ENCODE data around the gene DLGAP1.

DLGAP1 gene

GRCh38 chr18:3455090-3455635, 999.9 kb downstream of the DLGAP1 start:
- peaks cover 15% of the 10 kb centered on the region for H3K36me3 ChIP-seq (ENCODE audit: control insufficient read depth, insufficient read depth, low read length)
- H3K4me1 ChIP-seq (ENCODE audit: control insufficient read depth, insufficient read depth, low read length, poor library complexity, severe bottlenecking), result peaks cover 31% of the 10 kb centered on the region
- H3K27ac ChIP-seq (ENCODE audit: insufficient read depth, low read length, poor library complexity, severe bottlenecking), result no peak overlapping the region
- DNase-seq, result no peak
- no peak overlapping the region for H3K4me3 ChIP-seq (ENCODE audit: insufficient read depth, low read depth, low read length, poor library complexity, severe bottlenecking)
- no peaks in the 10 kb centered on the region for H3K27me3 ChIP-seq (replicated peaks; ENCODE audit: control insufficient read depth, insufficient read depth, low read length, poor library complexity, severe bottlenecking)
- no peaks in the 10 kb centered on the region for H3K9me3 ChIP-seq (ENCODE audit: control insufficient read depth, low read length)

GRCh38 chr18:3454365-3455089, 1000.6 kb downstream of the DLGAP1 start:
- Histone ChIP-seq H3K27me3 (replicated peaks; ENCODE audit: control insufficient read depth, insufficient read depth, low read length, poor library complexity, severe bottlenecking) (no peaks in the 10 kb centered on the region), H3K27ac (ENCODE audit: insufficient read depth, low read length, poor library complexity, severe bottlenecking) (peak overlapping the region; percentile 99), H3K4me3 (ENCODE audit: insufficient read depth, low read depth, low read length, poor library complexity, severe bottlenecking) (peak overlapping the region; percentile 24), H3K9me3 (ENCODE audit: control insufficient read depth, low read length) (no peaks in the 10 kb centered on the region), H3K36me3 (ENCODE audit: control insufficient read depth, insufficient read depth, low read length) (peaks cover 15% of the 10 kb centered on the region), H3K4me1 (ENCODE audit: control insufficient read depth, insufficient read depth, low read length, poor library complexity, severe bottlenecking) (peaks cover 34% of the 10 kb centered on the region)
- peak in 1 of 3 donors; percentile 27 for DNase-seq

- no peaks in the 10 kb centered on the region for H3K27me3 ChIP-seq (replicated peaks; ENCODE audit: control insufficient read depth, insufficient read depth, low read length, poor library complexity, severe bottlenecking)
- no peak for DNase-seq
- no peaks in the 10 kb centered on the region for H3K9me3 ChIP-seq (ENCODE audit: control insufficient read depth, low read length)
- H3K27ac ChIP-seq (ENCODE audit: insufficient read depth, low read length, poor library complexity, severe bottlenecking), result peak overlapping the region; percentile 99
- peaks cover 32% of the 10 kb centered on the region for H3K4me1 ChIP-seq (ENCODE audit: control insufficient read depth, insufficient read depth, low read length, poor library complexity, severe bottlenecking)
- H3K4me3 ChIP-seq (ENCODE audit: insufficient read depth, low read depth, low read length, poor library complexity, severe bottlenecking), result peak overlapping the region; percentile 40
- peaks cover 15% of the 10 kb centered on the region for H3K36me3 ChIP-seq (ENCODE audit: control insufficient read depth, insufficient read depth, low read length)
Measured at GRCh38 chr18:3453540-3454364, 1001.4 kb downstream of the DLGAP1 start.

- Histone ChIP-seq H3K36me3 (ENCODE audit: control insufficient read depth, insufficient read depth, low read length) (peaks cover 15% of the 10 kb centered on the region), H3K27ac (ENCODE audit: insufficient read depth, low read length, poor library complexity, severe bottlenecking) (peak overlapping the region; percentile 99), H3K9me3 (ENCODE audit: control insufficient read depth, low read length) (no peaks in the 10 kb centered on the region), H3K27me3 (replicated peaks; ENCODE audit: control insufficient read depth, insufficient read depth, low read length, poor library complexity, severe bottlenecking) (no peaks in the 10 kb centered on the region), H3K4me3 (ENCODE audit: insufficient read depth, low read depth, low read length, poor library complexity, severe bottlenecking) (peak overlapping the region; percentile 74), H3K4me1 (ENCODE audit: control insufficient read depth, insufficient read depth, low read length, poor library complexity, severe bottlenecking) (peaks cover 30% of the 10 kb centered on the region)
- no peak for DNase-seq
Measured at GRCh38 chr18:3452750-3453539, 1002.2 kb downstream of the DLGAP1 start.

GRCh38 chr18:3451989-3452749, 1002.9 kb downstream of the DLGAP1 start:
- Histone ChIP-seq H3K4me1 (ENCODE audit: control insufficient read depth, insufficient read depth, low read length, poor library complexity, severe bottlenecking) (peaks cover 34% of the 10 kb centered on the region), H3K27ac (ENCODE audit: insufficient read depth, low read length, poor library complexity, severe bottlenecking) (peak overlapping the region; percentile 99), H3K27me3 (replicated peaks; ENCODE audit: control insufficient read depth, insufficient read depth, low read length, poor library complexity, severe bottlenecking) (no peaks in the 10 kb centered on the region), H3K36me3 (ENCODE audit: control insufficient read depth, insufficient read depth, low read length) (peaks cover 9% of the 10 kb centered on the region), H3K9me3 (ENCODE audit: control insufficient read depth, low read length) (no peaks in the 10 kb centered on the region), H3K4me3 (ENCODE audit: insufficient read depth, low read depth, low read length, poor library complexity, severe bottlenecking) (peak overlapping the region; percentile 74)
- DNase-seq, result peak in 1 of 3 donors; percentile 14

GRCh38 chr18:3451183-3451988, 1003.7 kb downstream of the DLGAP1 start:
- DNase-seq, result peak; percentile 76 to 77 (median 77)
- H3K4me1 ChIP-seq (ENCODE audit: control insufficient read depth, insufficient read depth, low read length, poor library complexity, severe bottlenecking), result peaks cover 34% of the 10 kb centered on the region
- no peaks in the 10 kb centered on the region for H3K9me3 ChIP-seq (ENCODE audit: control insufficient read depth, low read length)
- peak overlapping the region; percentile 74 for H3K4me3 ChIP-seq (ENCODE audit: insufficient read depth, low read depth, low read length, poor library complexity, severe bottlenecking)
- H3K27ac ChIP-seq (ENCODE audit: insufficient read depth, low read length, poor library complexity, severe bottlenecking), result peak overlapping the region; percentile 99
- H3K27me3 ChIP-seq (replicated peaks; ENCODE audit: control insufficient read depth, insufficient read depth, low read length, poor library complexity, severe bottlenecking), result no peaks in the 10 kb centered on the region
- peaks cover 2% of the 10 kb centered on the region for H3K36me3 ChIP-seq (ENCODE audit: control insufficient read depth, insufficient read depth, low read length)

- Histone ChIP-seq H3K4me3 (ENCODE audit: insufficient read depth, low read depth, low read length, poor library complexity, severe bottlenecking) (peak overlapping the region; percentile 74), H3K4me1 (ENCODE audit: control insufficient read depth, insufficient read depth, low read length, poor library complexity, severe bottlenecking) (peaks cover 34% of the 10 kb centered on the region), H3K27ac (ENCODE audit: insufficient read depth, low read length, poor library complexity, severe bottlenecking) (peak overlapping the region; percentile 99), H3K36me3 (ENCODE audit: control insufficient read depth, insufficient read depth, low read length) (no peaks in the 10 kb centered on the region), H3K9me3 (ENCODE audit: control insufficient read depth, low read length) (no peaks in the 10 kb centered on the region), H3K27me3 (replicated peaks; ENCODE audit: control insufficient read depth, insufficient read depth, low read length, poor library complexity, severe bottlenecking) (no peaks in the 10 kb centered on the region)
- no peak for DNase-seq
Measured at GRCh38 chr18:3450799-3451182, 1004.3 kb downstream of the DLGAP1 start.

GRCh38 chr18:3450012-3450798, 1004.9 kb downstream of the DLGAP1 start, which contains the start of gene TGIF1:
TSS of gene TGIF1 (plus strand) at chr18:3450172. CDS start at chr18:3450490, 318 bp downstream.
- Histone ChIP-seq H3K4me3 (ENCODE audit: insufficient read depth, low read depth, low read length, poor library complexity, severe bottlenecking) (peak within 1 kb of the TSS; percentile 74), H3K27ac (ENCODE audit: insufficient read depth, low read length, poor library complexity, severe bottlenecking) (peak within 1 kb of the TSS; percentile 99), H3K9me3 (ENCODE audit: control insufficient read depth, low read length) (no peaks in the 10 kb centered on the region), H3K4me1 (ENCODE audit: control insufficient read depth, insufficient read depth, low read length, poor library complexity, severe bottlenecking) (peaks cover 34% of the 10 kb centered on the region), H3K36me3 (ENCODE audit: control insufficient read depth, insufficient read depth, low read length) (no peaks in the 10 kb centered on the region), H3K27me3 (replicated peaks; ENCODE audit: control insufficient read depth, insufficient read depth, low read length, poor library complexity, severe bottlenecking) (no peaks in the 10 kb centered on the region)
- peak; percentile 58 to 66 (median 66) for DNase-seq

Measured in effector memory CD4-positive, alpha-beta T cell (primary cell).